GM21576 (cell line): ENCODE results near the gene APPL2.

Source experiments
- ATAC-seq: cut with Tn5 transposase; IDR thresholded peaks from one replicate; pipeline ENCODE4 v1.9.1; 2021; ENCODE audit warnings: mild to moderate bottlenecking, moderate library complexity; ENCODE audit not compliant: unreplicated experiment

The APPL2 gene, protein sequence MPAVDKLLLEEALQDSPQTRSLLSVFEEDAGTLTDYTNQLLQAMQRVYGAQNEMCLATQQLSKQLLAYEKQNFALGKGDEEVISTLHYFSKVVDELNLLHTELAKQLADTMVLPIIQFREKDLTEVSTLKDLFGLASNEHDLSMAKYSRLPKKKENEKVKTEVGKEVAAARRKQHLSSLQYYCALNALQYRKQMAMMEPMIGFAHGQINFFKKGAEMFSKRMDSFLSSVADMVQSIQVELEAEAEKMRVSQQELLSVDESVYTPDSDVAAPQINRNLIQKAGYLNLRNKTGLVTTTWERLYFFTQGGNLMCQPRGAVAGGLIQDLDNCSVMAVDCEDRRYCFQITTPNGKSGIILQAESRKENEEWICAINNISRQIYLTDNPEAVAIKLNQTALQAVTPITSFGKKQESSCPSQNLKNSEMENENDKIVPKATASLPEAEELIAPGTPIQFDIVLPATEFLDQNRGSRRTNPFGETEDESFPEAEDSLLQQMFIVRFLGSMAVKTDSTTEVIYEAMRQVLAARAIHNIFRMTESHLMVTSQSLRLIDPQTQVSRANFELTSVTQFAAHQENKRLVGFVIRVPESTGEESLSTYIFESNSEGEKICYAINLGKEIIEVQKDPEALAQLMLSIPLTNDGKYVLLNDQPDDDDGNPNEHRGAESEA

DNA sequence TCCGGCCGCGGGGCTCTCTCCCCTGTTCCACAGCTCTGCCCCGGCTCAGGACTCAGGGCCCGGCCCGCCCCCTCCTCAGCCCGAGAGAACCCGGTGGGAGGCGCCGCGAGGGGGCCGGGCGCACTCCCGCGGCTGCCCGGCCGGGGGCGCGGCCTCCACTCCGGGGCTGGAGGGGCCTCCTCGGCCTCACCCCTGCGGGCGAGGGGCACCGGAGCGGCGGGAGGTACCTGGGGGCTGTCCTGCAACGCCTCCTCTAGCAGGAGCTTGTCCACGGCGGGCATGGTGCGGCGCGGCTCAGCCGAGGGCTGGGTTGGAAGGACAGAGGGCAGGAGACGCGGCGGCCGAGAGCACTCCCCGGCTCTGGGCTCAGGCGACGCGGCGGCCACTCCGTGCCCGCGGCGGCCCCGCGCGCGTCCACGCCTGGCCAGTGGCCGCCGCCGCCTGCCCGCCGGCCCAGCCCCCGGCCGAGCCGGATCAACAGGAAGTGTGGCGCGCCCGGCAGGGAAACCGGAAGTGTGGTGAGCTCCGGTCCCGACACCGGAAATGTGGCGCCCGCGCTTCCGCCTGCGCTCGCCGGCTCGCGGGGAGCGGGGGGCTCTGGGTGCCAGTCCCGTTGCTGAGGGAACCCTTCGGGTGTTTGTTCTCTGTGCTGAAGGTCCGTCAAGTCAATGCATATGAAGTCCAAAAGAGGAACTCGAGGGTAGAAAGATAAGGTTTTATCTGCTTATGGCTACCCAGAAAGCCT lies at the start of gene APPL2:
Gene APPL2 (minus strand): TSS at position 443 of the 745 bp plus-strand sequence. CDS start 162 bp downstream, at position 281.
- ATAC-seq, result peak; percentile 74

DNA sequence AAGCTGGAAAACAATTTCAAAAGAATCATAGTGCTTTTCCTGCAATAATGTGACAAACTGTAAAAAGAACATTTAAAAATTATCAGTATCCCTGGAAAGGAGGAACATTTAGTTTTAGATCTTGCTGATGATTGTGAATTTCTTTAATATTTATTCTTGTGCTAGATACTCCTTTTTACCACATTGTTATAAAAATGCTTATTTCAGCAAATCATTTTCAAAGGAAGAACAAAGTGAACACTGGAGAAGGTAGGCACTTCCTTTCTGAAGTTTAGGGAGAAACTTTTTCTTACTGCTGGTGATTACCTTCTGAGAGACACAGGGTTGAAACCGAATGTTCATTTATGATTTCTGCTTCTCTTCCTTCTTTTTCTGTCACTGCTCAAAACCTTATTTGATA lies 49.4 kb upstream of the APPL2 start:
- no peak for ATAC-seq

DNA sequence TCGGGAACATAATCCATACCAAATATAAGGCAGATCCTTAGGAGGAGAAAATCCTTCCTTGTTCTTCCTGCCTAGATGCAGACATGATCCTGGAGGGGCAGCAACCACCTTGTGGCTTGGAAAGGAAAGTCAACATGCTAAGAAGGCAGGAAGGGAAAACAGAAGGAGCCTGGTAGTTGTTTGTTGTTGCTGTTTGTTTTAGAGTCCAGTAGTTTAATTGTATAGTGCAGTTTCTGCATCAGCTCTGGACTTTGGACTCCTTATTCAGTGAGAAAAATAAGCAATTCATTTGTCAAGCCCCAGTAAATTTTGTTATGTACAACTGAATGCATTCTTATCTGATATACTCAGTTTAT lies 45.7 kb upstream of the APPL2 start:
- ATAC-seq, result no peak

DNA sequence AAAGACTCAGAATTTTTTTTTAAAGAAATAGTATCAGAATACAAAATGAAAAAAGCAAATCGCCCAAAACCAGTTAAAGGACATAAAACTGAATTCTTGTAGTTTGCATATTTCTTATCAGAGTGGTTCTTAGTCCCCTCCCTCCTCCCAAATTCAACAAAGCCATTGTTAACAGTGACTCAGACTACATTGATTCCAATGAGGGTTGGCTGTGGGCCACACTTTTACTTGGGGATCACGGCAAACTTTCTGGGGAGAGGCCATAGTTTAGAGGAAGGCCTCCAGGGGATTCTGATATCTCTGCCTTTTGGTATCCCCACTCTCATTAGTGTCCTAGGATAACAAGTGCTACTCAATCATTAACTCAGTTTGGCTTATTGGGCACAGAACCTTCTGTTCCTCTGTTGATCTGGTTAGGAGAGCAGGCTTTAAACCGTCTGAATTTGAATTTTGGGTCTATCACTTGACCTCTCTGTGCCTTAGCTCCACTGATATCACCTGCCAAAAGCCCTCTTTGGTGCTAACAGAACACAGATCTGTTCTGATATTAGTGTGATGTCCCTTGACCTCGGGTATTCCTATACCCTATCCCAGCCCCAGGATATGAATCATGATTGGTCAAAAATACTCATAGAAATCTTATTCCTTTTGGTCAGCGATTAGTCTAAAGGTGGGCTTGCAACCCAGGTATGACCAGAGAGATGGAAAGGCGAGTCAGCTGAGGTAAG lies 45.2 kb upstream of the APPL2 start:
- ATAC-seq, result no peak

DNA sequence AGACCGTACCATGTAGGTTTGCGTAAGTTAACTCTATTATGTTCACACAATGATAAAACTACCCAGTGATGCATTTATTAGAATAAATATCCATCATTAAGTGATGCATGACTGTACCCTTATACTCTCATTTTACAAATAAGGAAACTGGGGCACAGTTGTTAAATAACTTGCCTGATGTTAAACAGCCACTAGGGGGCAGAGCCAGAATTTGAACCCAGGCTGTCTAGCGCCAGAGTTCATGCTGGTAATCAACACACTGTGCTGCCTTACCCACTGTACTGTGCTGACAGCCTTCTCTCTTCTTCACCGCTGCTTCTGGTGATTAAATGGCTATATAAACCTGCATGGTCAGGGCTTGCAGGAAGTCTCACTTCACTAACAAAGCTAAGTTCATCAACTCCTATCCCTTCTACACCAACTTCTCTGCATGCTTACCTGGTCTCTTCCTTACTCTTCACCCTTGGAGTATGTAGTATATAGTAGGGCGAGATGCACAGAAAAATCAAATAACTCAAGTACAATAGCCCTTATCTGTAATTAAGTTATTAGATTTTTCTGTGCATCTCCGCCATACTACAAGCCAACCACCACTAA lies 43.6 kb upstream of the APPL2 start:
- no peak for ATAC-seq

DNA sequence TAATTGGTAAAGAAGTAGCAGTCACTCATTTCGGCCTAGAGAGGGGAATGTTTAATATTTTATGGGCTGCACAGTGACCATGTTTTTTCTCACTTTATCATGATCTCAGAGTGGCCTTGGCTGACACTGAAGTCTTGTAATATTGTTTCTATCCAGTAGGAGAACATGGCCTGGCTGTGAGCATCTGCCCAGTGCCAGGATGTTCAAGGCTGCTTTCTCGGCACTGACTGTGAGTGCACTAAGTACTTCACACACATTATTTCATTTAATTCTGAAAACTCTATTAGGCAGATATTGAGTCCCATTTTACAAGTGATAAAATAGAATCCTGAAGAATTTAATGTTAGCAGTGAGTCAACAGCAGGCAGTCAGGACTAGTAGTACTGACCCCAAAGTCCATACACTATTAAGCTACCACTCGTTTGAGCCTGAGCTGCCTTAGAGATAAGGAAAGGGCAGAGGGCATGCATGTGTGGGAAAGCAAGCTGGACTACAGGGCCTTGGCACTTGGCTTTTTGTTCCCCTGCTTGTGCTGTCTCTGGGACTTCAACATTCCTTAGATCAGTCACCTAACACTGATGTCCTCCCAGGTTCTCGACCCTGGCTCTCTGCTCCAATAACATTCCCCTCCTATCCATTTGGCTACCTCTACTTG lies 42.2 kb upstream of the APPL2 start:
- no peak for ATAC-seq

DNA sequence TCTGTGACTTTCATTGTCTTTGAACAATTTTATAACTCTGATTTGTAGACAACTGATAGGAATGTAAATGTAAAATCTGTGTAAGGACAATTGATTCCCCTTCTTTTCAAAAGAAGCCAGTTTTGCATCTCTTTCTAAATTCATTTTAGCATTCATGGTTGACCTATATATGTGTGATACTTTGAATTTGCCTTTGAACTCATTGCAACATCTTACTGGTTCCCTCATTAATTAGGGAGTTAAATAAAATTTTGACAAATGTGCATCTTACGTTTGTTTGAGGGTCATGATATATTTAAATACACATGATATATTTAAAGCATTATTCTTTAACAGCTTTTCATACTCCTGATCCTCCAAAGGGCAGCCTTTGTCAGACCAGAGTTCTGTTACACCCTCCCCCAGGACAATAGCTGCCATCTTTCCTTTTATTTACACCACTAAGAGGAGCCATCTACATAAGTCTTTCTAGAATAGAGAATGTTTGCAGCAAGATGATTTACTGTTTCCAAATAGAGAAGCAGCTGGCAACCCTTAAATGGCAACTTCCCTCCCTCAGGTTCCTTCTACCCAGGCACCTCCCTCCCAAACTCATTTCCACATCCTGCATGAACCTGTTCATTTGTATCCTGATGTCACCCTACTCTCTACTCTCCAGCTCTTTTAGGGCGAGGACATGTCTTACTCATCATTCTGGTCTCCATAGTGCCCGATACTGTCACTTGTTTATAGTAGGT lies 40.2 kb upstream of the APPL2 start:
- ATAC-seq, result no peak

DNA sequence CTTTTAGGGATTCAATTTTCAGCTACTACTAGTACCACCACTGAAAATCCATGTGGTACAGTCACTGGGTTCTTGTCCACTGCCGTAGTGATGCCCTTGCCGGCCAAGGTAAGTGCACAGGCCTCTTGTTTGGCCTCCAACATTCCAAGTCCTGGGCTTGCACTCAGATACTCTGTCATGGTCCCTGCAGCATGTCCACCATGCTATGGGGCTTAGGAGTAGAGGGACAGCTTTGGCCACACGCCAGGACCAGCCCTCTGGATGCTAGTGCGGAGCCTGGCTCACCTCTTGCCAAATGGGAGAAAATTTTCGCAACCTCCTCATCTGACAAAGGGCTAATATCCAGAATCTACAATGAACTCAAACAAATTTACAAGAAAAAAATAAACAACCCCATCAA lies 38.6 kb upstream of the APPL2 start:
- no peak for ATAC-seq

DNA sequence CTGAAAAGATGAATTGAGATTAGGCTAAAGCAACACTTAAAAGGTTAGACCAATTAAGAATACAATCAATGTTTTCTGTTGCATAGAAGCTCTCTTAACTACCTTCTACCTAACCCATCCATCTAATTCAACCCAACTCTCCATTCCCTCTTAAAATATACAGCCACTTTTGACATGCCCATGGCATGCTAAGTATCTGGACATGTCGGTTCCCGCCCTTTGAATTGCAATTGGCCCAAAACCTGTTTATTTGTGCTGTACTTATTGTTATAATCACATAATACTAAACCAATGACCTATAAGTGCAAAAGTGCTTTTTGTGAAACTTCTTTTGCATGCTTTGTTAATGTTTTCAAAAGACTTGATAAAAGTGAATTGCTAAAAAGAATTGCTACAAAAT lies 37.6 kb upstream of the APPL2 start:
- ATAC-seq, result no peak

DNA sequence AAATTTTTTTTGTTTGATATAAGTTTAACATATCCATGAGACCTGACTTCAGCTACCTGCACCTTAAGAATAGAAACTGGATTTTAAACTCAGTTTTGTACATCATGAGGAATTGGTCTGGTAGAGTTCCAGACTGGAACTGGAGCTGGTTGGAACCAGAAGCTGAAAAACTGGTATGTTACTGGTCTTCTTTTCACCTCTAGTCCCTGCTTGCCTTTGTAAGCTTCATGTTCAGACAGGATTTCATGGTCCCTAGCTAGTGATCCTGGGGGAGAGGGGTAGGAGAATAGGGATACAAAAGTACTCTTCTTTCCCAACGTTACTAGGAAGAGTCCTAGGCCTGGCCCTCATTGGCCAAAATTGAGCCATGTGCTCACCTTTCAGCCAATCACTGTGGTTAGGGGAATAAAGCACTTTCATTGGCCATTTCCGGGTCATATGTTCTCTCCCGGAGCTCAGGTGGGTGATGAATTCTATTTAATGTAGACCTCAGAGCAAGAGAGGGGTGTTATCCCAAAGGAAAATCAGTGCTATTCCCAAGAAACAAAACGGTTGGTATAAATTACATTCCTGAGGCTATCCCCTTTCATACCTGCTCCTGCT lies 36.9 kb upstream of the APPL2 start:
- no peak for ATAC-seq

DNA sequence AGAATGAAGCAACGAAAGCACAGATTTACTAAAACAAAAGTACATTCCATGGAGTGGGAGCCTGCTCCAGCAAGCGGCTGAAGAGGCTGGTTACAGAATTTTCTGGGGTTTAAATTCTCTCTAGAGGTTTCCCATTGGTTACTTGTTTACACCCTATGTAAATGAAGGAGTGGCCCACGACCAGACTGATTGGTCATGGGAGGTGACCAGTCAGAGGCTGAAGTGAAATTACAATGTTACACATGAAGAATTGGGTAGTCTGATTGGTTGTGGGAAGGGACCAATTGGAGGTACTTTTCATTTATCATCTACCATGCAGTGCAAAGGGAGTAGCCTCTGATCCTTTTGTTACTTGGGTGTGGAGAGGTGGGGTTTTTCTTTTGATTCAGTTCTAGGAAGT lies 36.2 kb upstream of the APPL2 start:
- ATAC-seq, result no peak

DNA sequence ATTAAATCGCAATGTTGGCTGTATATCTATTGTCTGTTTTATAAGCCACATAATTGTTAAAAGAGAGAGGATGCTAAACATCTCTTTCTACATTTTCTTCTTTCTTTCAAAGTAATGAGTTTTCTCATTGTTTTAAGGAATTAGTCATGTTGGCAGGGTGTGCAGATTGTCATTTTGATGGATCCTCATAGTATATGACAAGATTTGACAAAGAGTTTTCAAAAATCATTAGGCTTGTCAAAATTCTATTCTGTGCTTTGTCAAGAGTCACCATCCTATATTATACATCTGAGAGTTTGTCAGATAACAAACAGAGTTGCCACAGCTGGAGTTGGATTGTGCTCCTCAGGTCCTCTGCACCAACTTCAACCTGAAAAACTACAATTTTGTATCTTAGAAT lies 35.4 kb upstream of the APPL2 start:
- ATAC-seq, result no peak

DNA sequence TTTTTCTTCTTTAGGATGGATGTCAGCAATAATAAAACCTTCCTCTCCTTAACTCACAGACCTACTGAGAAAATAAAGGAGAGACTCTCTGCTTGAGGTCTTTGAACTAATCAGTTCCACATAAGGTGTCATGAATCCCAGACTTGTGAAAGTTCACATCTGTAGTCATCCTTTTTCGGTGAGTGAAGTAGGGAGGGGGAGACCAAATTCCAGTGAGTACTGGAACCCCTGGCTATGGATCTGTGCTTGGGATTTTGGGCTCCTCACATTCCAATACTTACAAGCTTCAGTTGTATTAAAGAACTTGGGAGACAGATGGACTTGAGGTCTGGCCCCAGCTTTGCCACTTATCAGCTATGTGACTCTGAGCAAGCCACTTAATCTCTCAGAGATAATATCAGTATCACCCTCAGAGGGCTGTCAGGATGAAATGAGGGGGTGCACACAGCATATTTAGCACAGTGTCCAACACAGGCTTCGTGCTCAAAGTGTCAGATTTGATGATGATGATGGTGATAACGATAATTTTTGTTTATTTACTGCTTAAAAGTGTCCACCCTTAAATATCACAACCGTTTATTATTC lies 34.8 kb upstream of the APPL2 start:
- no peak for ATAC-seq

DNA sequence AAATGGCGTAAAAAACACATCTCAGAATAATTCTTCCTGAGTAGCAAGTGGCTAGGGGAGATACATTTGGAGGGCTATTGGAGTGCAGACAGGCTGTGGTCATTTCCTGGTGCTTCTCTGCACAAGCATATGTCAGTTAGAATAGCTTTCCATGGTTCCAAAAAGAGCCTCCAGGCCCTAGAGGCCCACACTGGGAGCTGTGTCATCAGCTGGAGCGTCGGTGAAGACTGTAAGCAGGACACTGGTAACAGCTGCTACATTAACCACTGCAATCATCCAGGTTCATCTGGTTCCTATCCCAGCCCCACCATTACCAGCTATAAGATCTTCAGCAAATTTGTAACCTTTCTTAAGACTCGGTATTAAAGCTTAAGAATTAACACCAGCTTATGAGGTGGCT lies 31.7 kb upstream of the APPL2 start:
- ATAC-seq, result no peak

DNA sequence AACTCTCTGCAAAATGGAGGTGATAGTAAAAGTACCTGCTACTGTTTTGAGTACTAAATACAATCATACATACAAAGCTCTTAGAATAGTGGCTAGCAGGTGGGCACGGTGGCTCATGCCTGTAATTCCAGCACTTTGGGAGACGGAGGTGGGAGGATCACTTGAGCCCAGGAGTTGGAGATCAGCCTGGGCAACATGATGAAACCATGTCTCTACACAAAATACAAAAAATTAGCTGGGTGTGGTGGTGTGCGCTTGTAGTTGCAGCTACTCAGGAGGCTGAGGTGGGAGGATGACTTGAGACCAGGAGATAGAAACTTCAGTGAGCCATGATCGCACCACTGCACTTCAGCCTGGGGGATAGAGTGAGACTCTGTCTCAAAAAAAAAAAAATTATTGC lies 28.8 kb upstream of the APPL2 start:
- ATAC-seq, result no peak

DNA sequence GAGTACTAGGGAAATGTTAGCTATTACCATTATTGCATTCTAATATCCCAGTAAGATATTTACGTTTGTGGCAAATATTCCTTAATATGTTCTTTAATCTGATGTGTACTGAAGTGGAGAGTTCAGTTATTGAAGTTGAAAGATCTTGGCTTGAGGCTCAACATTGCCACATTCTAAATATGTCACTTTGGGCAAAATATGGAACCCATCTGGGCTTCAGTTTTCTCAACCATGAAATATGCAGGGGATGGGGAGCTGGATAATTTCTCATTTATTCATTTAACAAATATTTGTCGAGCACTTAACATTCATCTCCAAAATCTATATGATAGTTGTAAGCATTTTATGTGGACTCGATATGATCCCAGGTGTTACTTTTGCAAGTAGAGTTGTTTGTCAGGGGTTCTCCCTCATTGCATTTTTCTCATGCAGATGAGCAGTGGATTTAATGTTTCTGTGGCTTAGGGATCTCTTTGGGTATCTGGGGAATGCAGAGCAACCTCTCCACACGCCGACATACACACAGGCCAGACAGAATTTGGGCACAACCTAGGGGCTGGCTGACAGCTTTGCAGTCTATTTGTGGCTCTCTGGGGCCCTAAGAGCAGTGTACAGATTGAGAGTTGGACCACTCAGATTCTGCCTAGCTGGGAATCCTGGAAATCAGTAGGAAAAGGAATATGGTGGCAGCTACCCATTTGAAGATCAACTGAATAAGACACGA lies 26.6 kb upstream of the APPL2 start:
- ATAC-seq, result no peak

DNA sequence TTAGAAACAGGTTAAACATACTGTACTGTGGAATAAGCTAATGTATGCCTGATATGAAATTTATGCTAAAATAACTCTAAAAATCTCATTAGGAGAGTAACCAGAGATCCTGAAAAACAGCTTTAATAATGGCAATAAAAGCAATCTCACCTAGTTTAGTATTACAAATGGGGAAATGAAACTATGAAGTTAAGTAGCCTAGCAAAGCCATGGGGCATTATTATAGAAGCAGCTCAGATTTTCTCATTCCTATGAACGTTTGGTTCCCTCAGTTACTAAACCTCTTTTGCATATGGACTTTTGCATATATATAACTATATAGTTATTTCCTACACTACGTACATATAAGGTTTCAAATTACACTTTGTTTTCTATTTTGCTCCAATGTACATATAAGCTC lies 25.0 kb upstream of the APPL2 start:
- no peak for ATAC-seq

DNA sequence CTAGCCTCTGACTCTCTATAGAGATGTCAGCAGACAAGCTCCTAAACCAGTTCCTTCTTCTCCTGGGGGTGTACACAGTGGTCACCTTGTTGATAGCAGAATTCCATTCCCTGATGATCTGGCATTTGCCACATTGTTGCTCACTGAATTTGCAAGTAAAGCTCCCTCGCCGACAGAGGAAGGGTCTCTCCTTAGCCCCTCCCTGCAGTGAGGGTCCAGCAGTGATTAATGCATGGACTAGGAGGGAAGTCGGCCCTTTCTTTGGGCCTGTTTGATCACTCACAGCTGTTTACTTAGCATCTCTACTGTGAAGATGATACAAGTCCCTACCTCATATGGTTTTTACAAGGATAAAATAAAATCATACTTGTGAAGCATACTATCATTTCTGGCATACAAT lies 23.3 kb upstream of the APPL2 start:
- no peak for ATAC-seq
